ENCODE data around the gene ARID3C.

The ARID3C gene

DNA sequence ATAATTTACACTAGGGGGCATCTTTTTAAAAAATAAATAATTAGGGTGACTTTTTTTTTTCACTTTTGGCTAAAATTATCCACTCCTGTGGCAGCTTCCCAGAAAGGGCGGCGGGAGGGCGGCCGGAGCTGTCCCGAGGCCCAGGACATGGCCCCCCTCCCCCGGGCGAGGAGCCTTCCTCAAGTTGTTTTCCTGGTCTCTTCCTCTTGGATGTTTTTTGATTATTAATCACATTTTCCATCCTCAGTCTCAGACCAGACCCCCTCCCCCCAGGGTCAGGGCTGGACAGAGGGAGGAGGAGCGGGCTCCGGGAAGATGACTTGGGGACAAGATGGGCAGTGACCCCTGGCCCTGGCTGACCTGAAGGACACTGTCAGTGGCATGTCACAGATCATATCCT, 34.7 kb downstream of the ARID3C start:
- no peak for DNase-seq (ENCODE audit: low read depth)

DNA sequence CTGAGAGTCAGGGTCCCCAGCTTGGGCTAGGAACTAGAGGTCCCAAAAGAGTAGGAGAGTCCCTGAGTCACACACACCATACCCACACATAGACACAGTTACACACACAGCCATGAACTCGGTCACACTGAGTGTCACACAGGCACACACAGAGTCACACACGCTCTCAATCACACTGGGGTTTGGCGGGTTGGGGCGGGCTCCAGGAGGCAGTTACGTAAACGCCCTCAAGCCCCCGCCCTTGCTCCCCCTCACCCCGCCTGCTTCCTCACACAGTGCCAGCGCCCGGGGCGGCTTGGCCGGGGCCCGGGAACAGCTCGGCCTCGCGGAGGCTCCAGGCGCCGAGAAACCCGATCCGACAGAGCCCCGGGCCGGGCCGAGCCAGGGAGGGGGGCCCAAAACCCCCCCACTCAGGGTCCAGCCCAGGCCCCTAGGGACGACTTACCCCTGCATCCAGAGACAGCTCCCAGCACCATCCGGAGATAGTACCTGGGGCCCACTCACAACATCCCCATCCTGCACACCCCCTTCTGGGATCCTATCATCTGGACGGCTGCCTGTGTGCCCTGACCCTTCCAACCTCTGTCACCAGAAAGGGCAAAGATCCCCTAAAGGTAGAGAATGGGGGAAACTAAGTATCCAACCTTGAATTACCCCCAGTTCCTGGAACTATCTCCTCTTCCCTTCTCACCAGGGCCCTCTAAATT, 35.8 kb downstream of the ARID3C start:
- DNase-seq (ENCODE audit: low read depth): no peak

DNA sequence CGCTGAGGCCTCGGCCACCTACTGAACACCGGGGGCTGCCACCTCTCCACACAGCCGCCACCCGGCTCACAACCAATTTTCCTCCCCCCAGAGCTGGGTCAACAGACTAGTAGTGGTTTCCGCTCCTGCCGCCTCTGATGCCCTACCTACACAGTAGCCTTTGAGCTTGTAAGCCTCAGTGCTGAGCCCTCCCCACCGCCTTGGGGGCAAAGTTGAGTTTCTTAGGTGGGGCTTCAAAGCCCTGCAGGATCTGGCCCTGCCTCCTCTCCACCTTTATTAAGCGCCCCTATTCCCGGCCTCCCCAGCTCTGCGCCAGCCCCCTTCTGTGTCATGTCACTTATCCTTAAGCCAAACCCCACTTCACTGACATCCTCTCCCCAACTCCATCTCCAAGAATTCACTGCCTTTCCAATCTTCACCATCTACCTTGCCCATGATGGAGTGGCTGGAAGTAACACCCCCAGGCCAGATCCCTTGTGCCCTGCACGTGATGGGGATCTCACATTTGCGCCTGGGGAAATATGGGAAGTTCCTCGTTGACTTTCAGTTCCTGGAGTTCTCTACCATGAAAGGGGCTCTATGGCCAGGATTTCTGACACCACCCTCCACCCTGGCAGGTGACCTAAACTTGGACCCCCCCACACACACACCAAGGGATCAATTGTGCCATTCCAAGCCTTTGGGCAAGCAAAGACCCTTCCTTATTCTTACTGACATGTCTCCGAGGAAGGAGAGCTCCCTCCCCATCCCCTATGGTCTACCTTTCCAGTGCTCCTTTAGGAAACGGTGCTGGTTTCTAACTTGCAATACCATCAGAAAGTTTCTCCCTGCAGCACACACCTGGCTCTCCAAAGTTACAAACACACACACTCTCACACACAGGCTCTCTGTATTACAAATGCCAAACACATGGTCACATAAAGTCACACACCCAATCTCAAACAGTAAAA, 36.7 kb downstream of the ARID3C start:
- DNase-seq (ENCODE audit: low read depth): no peak

DNA sequence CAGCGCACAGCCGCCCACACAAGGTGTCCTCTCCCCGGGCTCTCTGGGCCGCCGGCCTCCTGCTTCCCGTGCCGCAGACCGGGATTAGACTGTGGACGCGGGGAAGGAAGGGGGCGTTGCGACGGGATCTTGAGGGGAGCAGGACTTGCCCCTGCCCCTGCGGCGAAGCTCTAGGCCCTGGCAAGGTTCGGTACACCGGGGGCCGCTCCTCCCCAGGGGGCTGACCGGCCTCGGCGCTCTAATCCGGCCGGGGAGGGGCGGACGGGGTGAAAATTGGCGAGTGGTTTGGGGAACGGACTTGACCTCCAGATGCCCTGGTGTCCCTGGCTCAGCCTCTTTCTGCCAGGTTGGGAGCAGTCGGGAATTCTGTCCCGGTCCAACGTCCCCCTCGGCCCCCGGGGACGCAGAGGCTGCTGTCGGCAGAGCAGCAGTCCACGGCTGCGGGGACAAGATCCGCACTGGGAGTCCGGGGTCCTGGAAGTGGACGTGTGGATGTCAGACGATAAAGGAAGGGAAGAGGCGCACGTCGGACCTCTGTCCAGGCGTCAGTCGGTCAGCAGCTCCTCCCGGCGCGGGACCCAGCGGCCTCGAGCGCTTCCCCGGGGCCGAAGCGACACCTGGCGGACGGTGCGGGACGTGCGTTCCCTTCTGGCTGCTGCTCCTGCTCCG, 37.5 kb downstream of the ARID3C start:
- peak; percentile 33 for DNase-seq (ENCODE audit: low read depth)

DNA sequence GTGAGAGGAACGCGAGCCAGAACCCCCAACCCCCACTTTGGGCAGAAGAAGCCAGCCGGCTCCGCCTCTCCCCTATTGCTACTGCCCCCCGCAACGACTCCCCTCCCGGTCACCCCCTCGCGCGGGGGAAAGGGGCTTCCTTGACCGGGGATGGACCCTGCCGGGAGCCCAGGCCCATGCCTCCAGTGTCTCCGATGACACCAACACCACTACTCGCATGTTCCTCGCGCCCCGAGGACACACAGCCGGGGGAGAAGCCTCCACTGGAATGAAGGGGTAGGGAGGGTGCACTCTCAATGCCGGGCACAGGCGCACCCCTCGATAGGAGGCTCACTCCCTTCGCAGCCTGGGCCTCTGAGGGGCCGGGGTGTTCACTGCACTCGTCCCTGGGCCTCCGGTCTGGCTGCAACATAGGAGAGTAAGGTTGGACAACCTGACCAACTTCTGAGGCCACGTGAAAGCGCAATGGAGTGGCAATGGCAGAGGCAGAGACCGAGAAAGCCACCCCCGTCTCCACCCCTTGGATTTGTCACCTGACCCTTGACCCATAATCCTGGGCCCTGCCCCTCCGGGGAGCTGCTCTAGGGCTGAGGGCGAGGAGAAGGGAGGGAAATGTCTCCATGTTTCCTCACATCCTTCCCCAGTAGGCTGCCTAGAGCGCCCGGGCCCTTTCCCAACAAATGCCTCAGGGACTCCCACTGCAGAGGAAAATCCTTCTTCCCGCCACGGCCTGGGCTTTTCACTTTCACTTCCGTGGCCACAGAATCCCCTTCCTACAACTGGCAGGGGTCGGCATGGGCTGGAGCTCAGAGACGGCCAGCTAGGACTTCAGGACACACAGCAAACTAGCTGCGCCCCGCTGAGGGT, 38.3 kb downstream of the ARID3C start:
- DNase-seq (ENCODE audit: low read depth): no peak

DNA sequence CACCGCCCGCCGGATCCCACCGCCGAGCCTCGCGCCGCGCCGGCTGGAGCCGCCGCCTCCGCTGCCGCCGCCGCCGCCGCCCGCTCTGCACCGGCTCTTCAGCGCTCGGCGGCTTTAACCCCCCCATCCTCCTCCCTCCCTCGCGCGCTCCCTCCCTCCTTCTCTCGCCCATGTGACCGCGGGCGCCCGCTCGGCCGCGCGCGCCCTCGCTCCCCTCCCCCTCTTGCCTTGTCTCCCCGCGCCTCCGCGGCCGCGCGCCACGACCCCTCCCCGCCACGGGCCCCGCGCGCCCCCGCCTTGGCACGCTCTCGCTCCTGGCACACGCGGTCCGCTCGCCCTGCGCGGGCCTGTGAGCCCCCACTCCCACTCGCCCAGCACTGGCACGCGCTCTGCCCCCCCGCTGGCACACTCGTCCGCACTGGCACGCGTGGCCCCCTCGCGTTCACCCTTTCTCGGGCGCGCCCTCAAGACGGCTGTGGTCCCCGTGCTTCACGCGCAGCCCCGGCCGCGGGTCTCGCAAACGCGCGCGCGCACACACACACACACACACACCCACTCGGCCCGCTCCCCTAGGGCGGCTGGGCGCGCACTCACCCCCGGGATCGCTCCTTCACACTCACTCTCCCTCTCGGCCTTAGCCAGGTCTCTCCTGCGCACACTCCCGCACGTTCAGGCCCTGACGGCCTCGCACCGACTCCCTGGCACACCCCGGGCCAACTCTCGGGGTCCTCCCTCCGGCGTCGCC, 39.1 kb downstream of the ARID3C start, which contains the start of gene CNTFR:
Gene CNTFR, minus strand, starts transcription at position 89 of the 745 bp plus-strand sequence. CDS start 20,743 bp downstream, outside the sequence.
- DNase-seq (ENCODE audit: low read depth): no peak

DNA sequence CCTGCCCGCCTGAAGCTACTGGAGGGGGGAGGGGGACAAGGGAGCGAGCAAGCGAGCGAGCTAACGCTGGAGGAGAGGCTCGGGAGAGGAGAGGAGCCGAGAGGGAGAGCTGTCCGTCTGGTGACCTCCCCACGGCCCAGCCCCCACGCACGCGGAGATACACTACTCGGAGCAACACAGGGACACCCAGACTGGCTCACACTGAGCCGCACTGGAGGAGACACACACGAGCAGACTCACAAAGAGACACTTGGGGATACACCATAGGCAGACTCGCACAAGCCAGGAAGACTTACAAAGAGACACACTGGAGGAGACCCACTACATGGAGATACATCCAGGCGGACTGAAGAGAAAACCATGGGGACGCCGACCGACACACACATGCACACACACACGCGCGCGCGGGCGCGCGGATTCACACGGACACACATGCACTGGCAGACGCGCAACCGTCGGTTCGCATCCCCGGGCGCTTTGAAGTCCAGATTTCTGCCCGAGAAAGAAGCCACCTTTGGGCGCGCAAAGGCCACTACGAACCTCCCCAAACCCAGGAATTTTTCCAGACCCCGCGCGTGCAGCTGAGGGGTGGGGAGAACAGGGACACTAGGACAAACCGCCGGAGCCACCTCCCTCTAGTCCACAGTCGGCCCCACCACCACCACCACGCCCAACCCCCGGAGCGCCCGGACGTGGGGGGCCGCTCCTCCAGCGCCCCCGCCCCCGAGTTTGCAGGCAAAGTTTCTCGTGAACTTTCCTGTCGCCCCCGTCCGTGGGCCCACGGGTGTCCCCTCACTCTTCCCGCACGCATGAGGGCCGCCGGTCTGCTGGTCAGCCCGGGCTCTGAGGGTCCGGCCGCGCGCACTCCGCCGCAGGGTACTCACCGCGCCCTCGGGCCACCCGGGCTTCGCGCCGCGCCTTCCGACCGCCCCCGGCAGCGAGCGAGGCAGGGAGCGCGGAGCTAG, 39.9 kb downstream of the ARID3C start:
- DNase-seq (ENCODE audit: low read depth): no peak

DNA sequence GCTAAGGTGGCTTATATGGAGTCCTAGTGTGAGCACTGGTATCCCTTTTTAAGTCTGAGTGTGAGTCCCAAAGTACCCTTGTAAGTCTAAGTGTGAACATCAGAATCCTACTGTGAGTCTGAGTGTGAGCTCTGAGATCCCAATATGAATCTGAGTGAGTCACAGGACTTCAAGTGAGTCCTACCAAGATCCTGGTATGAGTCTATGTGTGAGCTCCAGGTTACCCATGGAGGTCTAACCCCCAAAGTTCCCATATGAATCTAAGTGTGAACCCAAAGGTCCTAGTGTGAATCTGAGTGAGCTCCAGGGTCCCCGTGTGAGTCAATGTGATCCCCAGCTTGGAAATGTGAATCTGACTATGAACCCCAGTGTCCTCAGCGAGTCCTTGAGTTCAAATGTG, 41.6 kb downstream of the ARID3C start:
- DNase-seq (ENCODE audit: low read depth): no peak

DNA sequence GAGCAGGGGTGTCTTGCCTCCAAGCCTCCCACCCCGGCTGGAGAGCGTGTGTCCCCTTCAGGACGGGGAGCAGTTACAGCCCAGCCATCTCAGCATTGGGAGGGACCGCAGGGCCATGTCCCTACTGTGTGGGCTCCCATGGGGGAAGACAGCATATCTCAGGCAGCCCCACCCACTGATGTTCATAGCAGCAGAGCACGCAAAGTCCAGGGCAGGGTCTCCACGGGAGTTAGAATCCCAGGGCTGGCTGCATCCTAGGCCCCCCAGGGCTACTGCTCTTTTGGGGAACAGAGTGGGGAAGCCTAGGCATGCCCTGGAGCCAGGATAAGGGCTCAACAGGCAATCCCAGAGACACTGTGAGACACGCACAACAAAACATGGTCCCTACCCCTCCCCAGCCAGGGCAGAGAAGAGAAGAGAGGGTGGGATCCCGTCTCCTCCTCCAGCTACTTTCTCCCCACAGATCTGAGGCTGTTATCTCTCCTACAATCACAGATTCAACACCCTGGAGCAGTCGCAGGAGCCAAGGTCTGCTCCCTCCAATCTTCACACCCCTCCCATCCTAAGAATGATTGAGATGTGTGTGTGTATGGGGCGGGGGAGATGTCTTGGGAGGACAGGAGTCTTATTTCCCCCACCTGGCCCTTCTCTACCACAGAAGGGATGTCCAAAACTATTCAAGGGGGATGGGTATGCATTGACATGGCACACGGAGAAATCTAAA, 42.8 kb downstream of the ARID3C start:
- DNase-seq (ENCODE audit: low read depth): no peak

DNA sequence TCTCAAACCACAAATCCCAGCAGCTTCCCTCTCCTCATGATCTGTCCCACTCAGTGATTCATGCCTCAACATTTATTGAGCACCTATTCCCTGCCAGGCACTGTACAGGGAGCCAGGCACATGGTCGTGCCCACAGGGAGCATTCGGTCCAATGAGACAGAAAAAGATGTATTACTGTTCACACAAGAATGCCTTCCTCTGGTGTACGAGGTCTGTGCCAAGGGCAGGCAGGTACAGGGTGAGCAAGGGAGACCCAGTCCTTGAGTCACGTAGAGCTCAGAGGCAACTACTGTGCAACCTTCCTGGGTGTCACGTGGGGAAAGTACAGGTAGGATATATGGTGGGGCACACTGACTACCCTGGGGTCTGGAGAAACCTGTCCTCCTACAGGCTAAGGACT, 43.9 kb downstream of the ARID3C start:
- DNase-seq (ENCODE audit: low read depth): no peak

DNA sequence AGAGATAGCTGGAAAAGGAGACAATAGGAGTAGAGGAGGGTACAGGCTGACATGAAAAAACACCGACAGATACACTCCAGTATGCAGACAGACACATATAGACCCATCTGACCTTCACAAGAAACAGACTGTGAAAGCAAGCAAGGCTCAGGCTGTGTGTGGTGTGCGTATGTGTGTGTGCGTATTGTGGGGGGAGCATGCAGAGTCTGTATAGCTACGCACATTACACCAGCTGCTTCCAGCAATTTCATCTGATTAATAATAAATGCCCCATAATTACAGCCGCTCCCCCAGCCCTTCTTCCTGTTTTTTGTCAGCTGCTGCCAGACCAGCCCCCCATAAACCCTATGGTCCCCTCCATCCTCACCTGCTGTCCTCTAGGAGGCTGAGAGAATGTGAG, 46.1 kb downstream of the ARID3C start:
- DNase-seq (ENCODE audit: low read depth): no peak

DNA sequence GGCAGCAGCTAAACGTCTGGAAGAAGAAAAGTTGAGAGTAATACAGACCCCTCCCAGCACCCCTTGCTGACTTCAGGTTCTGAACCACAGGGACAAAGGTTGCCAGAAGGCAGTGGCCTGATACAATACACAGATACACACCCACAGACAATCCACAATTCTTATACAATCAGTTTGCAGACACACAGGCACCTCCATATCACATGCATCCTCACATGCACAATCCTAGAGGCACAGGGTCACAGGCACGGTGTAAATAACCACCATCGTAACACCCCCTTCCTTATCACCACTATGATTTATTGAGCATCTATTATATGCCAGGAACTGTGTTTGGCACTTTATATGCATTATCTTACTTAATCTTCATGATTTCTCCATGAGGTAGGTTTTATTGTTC, 47.5 kb downstream of the ARID3C start:
- no peak for DNase-seq (ENCODE audit: low read depth)

DNA sequence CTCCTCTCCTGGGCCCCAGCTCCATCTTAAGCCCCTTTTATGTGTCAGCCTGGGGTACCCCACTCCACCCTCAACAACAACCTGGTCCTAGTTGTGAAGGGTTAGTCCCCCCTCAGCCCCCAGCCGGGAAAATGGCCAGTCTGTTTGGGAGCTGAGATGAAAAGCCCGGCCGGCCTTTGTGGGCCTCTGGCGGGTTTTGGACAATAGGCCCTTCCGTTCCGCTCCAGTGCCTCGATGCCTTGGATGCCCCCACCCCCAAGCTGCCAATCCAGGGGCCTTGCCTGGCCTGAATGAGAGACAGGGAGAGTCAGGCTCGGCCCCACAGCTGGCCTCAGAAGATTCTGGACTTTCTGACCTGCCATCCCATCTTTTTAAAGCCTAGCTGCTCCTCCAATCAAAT, 48.5 kb downstream of the ARID3C start:
- no peak for DNase-seq (ENCODE audit: low read depth)

DNA sequence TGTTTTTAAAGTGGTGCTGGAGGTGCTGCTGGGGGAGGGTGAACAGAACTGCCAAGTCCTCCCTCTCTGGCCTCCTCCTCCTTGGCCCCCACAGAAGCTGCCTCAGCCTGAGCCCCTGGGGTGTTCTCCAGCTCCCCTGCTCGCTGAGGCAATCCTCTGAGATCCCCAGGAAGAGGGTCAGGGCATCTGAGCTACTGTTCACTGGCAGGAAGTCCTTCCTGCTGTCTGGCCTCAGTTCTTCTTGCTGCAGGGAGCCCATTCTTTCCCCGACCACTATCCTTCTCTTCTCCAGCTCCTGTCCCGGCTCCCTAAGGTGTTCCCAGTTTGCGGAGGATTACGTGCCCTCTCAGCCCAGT, 49.1 kb downstream of the ARID3C start:
- DNase-seq (ENCODE audit: low read depth): no peak

DNA sequence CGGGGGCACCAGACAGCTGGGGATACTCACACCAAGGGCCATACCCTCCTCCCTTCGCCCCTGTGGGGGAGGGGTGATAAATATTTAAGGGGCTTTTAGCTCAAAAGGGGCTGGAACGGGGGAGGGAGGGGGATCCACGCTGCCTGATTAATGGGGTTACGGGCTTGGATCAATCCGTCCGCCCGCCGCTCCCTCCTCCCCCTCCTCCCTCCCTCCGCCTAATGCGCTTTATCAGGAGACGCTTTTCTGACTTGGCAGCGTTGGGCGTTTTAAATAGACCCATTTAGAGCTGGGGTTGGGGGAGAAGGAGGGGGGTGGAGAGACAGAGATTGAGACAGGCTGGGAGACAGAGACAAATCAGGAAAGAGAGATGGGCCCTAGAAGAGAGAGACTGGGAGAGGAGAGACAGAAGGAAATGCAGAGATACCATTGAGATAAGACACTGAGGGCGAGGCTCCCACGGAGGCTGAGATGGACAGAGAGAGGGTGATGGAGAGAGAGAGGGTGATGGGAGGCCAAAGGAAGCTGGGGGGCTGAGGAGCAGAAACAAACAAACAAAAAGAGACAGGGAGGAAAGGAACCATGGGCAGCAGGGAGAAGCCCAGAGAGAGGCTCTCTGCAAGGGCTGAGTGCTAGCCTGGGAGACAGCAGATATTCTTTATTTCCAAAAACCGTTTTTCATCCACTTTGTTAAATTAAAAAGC, 49.6 kb downstream of the ARID3C start:
- no peak for DNase-seq (ENCODE audit: low read depth)

DNA sequence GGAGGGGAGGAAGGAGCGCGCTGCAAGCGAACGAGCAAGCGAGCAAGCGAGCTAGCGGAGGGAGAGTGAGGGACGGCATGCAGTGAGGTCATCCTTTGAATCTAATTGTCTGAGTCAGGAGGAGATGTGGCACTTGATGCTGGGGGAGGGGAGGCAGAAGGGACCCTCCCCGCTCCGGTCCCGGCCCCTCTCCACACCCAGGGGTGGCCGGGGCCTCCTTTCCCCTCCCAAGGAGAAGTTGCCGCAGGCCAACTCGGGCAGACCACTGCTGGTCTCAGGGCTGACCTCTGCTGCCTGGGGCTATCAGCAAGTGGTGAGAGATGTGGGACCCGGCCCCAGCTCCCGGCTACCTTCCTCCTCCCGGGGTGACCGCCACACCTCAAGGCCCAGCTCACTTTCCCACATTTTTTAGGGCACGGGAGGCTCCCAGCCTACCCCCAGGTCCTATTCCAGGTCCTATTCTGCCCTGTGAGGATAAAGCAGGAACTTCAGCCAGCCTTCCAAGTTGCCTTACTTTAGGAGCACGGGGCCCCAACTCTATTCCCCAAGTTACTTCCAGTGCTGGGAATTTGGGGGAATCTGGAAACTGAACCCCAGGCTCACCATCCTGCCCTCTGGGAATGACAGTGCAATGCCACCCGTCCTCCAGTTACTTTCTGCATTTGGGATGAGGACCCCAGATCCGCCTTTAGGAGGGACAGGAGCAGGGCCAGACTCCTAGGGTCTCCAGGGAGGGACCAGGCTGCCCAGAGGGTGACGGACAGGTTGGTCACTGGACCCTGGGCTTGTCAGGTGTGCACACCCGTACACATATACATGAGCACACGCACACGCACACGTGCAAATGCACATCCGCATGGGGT, 50.4 kb downstream of the ARID3C start:
- no peak for DNase-seq (ENCODE audit: low read depth)

DNA sequence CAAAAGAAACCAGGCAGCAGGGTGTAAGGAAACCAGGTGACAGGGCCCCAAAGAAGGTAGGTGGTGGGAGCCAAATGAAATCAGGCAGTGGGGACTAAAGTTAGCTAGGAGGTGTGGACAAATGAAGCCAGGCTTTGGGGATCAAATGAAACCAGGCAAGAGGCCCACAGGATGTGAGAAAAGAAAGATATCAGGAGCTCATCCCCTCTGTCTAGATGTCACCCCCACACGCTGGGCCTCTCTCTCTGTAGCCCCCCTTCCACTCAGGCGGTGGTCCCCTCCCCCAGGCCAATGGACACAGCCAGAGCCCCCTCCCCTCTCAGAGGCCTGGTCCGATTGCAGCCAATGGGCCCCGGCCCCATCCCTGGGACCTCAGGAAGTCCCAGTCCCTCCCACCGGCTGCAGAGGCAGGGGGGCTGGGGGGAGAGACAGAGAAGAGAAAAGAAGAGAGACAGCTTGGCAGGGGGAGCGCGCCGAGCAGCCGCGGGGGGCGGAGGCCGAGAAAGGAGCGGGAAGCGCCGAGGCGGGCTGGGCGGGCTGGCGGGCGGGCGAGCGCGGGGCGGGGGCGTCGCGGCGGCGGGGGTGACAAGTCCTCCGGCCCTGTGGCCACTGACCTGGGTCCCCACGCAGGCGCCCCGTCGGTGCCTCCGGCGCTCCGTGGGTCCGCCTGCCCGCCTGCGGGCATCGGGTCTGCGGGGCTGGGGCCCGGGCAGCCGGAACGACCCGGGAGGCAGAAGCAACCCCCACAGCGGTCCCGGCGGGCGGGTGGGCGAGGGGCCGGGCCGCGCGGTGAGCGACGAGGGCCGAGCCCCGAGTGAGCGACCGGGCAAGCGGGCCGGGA, 51.2 kb downstream of the ARID3C start:
- no peak for DNase-seq (ENCODE audit: low read depth)
